Panc1 (cell line): ENCODE measurements around the gene GPR135.
A peak's percentile ranks its signal among the peaks of the same experiment; 100 is the strongest.

Experiments used
- POLR2AphosphoS5 ChIP-seq: IDR thresholded peaks from 2 replicates; pipeline ENCODE4 v1.6.1; 2012; ENCODE audit warnings: mild to moderate bottlenecking, low read depth, low read length, moderate library complexity
- REST ChIP-seq, 2 experiments: IDR thresholded peaks; 2 replicates each; pipeline ENCODE4 v1.6.1; 2011 to 2012; ENCODE audit warnings: low read depth in 2 of 2, control low read depth in 1 of 2, low read length in 1 of 2, mild to moderate bottlenecking in 1 of 2, moderate library complexity in 1 of 2; ENCODE audit not compliant: insufficient read depth in 1 of 2
- SIN3A ChIP-seq: IDR thresholded peaks from 2 replicates; pipeline ENCODE4 v1.6.1; 2012; ENCODE audit warnings: low read depth, mild to moderate bottlenecking, low read length, moderate library complexity, borderline replicate concordance; ENCODE audit not compliant: insufficient read depth
- TCF7L2 ChIP-seq: IDR thresholded peaks from 2 replicates; pipeline ENCODE4 v1.6.1; 2011; ENCODE audit warnings: mild to moderate bottlenecking, low read depth, low read length, inconsistent platforms
- TF ChIP-seq, protein P1 (sequence below): fragments of 450-650 bp; IDR thresholded peaks from 2 replicates; pipeline ENCODE4 v1.5.1; 2017; ENCODE audit warnings: mild to moderate bottlenecking

DNA sequence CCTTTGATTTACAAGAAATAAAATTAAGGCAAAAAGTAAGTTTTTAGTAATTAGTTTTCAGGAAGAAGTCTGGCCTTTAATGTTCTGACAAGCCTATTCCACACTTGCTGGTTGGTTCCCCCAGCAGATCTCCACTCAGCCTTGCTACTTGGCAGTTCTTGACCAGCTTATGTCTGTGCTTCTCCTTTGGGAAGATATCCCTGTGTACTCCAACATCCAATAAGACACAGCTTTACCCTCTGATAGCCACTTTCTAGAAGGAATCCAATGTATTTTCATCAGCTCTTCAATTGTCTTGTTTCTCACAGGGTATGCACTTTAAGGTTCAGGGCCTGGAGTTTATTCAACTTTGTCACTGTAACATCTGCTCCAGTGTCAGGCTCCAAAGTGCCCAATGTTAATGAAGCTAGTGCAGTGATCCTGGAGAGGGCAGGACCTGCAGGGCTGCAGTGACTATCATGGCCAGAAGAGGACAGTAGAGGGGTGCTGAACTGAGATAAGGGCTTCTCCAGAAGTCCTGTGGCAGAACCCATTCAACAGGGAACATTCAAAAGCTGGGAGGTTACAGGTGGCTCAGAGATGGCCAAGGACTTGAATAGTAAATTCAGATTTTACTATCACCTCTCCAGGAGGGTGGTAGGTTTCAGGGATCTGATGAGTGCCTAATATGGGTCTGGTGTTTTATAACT is 42.0 kb upstream of the GPR135 start:
- TF ChIP-seq, protein P1, sequence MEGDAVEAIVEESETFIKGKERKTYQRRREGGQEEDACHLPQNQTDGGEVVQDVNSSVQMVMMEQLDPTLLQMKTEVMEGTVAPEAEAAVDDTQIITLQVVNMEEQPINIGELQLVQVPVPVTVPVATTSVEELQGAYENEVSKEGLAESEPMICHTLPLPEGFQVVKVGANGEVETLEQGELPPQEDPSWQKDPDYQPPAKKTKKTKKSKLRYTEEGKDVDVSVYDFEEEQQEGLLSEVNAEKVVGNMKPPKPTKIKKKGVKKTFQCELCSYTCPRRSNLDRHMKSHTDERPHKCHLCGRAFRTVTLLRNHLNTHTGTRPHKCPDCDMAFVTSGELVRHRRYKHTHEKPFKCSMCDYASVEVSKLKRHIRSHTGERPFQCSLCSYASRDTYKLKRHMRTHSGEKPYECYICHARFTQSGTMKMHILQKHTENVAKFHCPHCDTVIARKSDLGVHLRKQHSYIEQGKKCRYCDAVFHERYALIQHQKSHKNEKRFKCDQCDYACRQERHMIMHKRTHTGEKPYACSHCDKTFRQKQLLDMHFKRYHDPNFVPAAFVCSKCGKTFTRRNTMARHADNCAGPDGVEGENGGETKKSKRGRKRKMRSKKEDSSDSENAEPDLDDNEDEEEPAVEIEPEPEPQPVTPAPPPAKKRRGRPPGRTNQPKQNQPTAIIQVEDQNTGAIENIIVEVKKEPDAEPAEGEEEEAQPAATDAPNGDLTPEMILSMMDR = peak; percentile 86
- TF ChIP-seq POLR2AphosphoS5 (no peak), REST (IDR thresholded peaks at IDR 0.05; ENCODE audit: insufficient read depth in 1 of 2, low read depth in 2 of 2, low read length in 1 of 2) (no peak), SIN3A (no peak), TCF7L2 (no peak)
